Endothelial cell of umbilical vein (primary cell): Measurements from ENCODE around the gene STAT2. TPM values are rescaled to one million over a fixed set of nuclear protein-coding genes. Genes with fewer than 3 reads are reported as not detected.

Experiments
- Bru-seq: library from RNA; stranded (reverse); fragments of 400-500 nt; gene quantifications from one replicate; lab custom pipeline; 2021; lab: Mats Ljungman, UMichigan
- BruChase-seq, 2 experiments: library from RNA; stranded (reverse); fragments of 400-500 nt; gene quantifications; one replicate each; lab custom pipeline; 2021; lab: Mats Ljungman, UMichigan
- BruUV-seq: library from RNA; stranded (reverse); fragments of 400-500 nt; replicated peaks from 2 replicates; lab custom pipeline; 2021; lab: Mats Ljungman, UMichigan
- CTCF ChIA-PET: fragments of 300-600, 350-600 bp; sonication (Branson Sonifier 250); formaldehyde crosslinking; loops from one replicate; lab custom pipeline; 2021; ENCODE audit warnings: antibody characterized with exemption, inconsistent platforms; lab: Charles Lee
- POLR2A ChIA-PET: fragments of 300-600, 350-600 bp; sonication (Branson Sonifier 250); formaldehyde crosslinking; loops from one replicate; lab custom pipeline; 2021; ENCODE audit warnings: antibody characterized with exemption, inconsistent platforms; lab: Charles Lee
- DNase-seq: peaks from one replicate; pipeline ENCODE4 v3.0.0-alpha.2; 2011; ENCODE audit warnings: low read depth, low spot score
- FAIRE-seq: peaks from 2 replicates; lab custom pipeline; 2011; peaks lifted over from hg19 to GRCh38; lab: Jason Lieb, UNC
- H2AFZ ChIP-seq: 2 replicates; pipeline ENCODE4 v1.6.0; 2012; ENCODE audit warnings: low read depth, low read length, control low read depth, inconsistent platforms
- H3K27ac ChIP-seq: 2 replicates; pipeline ENCODE4 v1.5.1; 2011; ENCODE audit warnings: low read depth, mild to moderate bottlenecking, control low read depth, low read length, moderate library complexity; ENCODE audit not compliant: insufficient read depth
- H3K27me3 ChIP-seq, 2 experiments: 2 replicates each; pipeline versions ENCODE4 v1.6.0 to v1.6.1; 2011; ENCODE audit warnings: low read length in 2 of 2, mixed read lengths in 1 of 2; ENCODE audit not compliant: control insufficient read depth in 2 of 2, insufficient read depth in 2 of 2
- H3K36me3 ChIP-seq, 2 experiments: 2 replicates in 1 of 2; 3 replicates in 1 of 2; pipeline ENCODE4 v1.5.1; 2011; ENCODE audit warnings: low read length in 2 of 2, mild to moderate bottlenecking in 1 of 2, moderate library complexity in 1 of 2; ENCODE audit not compliant: control insufficient read depth in 2 of 2, insufficient read depth in 2 of 2; ENCODE audit errors: extremely low read depth in 1 of 2
- H3K4me1 ChIP-seq: 3 replicates; pipeline ENCODE4 v1.5.1; 2011; ENCODE audit warnings: mild to moderate bottlenecking, low read length; ENCODE audit not compliant: control insufficient read depth, insufficient read depth; ENCODE audit errors: extremely low read depth
- H3K4me2 ChIP-seq: 2 replicates; pipeline ENCODE4 v1.6.1; 2011; ENCODE audit warnings: low read length, control low read depth, mixed read lengths; ENCODE audit not compliant: insufficient read depth
- H3K4me3 ChIP-seq, 3 experiments: fragments of 200-600 bp in 1 of 3; sonication (generic), shearing (Covaris generic) in 1 of 3; replicated peaks in 1 of 3; 2 replicates each; pipeline ENCODE4 v1.5.1; 2011 to 2016; ENCODE audit warnings: control low read depth in 3 of 3, low read length in 3 of 3, mild to moderate bottlenecking in 2 of 3, inconsistent platforms in 1 of 3, low read depth in 1 of 3, moderate library complexity in 1 of 3; ENCODE audit not compliant: insufficient read depth in 1 of 3
- H3K79me2 ChIP-seq: 2 replicates; pipeline ENCODE4 v1.6.0; 2012; ENCODE audit warnings: low read length, inconsistent platforms; ENCODE audit not compliant: control insufficient read depth, insufficient read depth
- H3K9ac ChIP-seq: replicated peaks from 2 replicates; pipeline ENCODE3; 2011; ENCODE audit warnings: low read length, control low read depth; ENCODE audit not compliant: insufficient read depth; ENCODE audit errors: extremely low read depth
- H3K9me1 ChIP-seq: replicated peaks from 3 replicates; pipeline ENCODE4 v1.6.0; 2011; ENCODE audit warnings: mild to moderate bottlenecking, low read length; ENCODE audit not compliant: control insufficient read depth, insufficient read depth; ENCODE audit errors: extremely low read depth
- H3K9me3 ChIP-seq: replicated peaks from 2 replicates; pipeline ENCODE4 v1.5.1; 2012; ENCODE audit warnings: low read length, inconsistent platforms; ENCODE audit not compliant: control insufficient read depth, insufficient read depth
- H4K20me1 ChIP-seq: replicated peaks from 2 replicates; pipeline ENCODE3; 2011; ENCODE audit warnings: mild to moderate bottlenecking, low read length; ENCODE audit not compliant: control insufficient read depth, insufficient read depth; ENCODE audit errors: extremely low read depth
- CTCF ChIP-seq, 2 donors: IDR thresholded peaks; 1 replicate in 1 of 2; 2 replicates in 1 of 2; pipeline ENCODE4 v1.5.1; 2011; ENCODE audit warnings: low read length in 2 of 2, mild to moderate bottlenecking in 2 of 2, moderate library complexity in 2 of 2, control low read depth in 1 of 2, inconsistent platforms in 1 of 2, low read depth in 1 of 2; ENCODE audit not compliant: insufficient read depth in 1 of 2; ENCODE audit errors: extremely low read depth in 1 of 2
- FOS ChIP-seq: IDR thresholded peaks from 2 replicates; pipeline ENCODE4 v1.6.1; 2011; ENCODE audit warnings: mild to moderate bottlenecking, low read length, moderate library complexity, borderline replicate concordance; ENCODE audit not compliant: insufficient read depth
- GATA2 ChIP-seq: IDR thresholded peaks from 2 replicates; pipeline ENCODE4 v1.7.0; 2011; ENCODE audit warnings: low read depth, mild to moderate bottlenecking, moderate library complexity, mixed read lengths, low read length; ENCODE audit not compliant: insufficient read length, insufficient read depth
- POLR2A ChIP-seq: IDR thresholded peaks from 2 replicates; pipeline ENCODE4 v1.6.1; 2012; ENCODE audit warnings: low read depth, mild to moderate bottlenecking, control low read depth, low read length
- POLR2AphosphoS5 ChIP-seq: IDR thresholded peaks from 2 replicates; pipeline ENCODE4 v1.6.1; 2012; ENCODE audit warnings: low read depth, mild to moderate bottlenecking, control low read depth, low read length, moderate library complexity; ENCODE audit not compliant: insufficient read depth
- dilution Hi-C: fragments of 300-500 bp; cut with MboI; formaldehyde crosslinking; loops from one replicate; pipeline ENCODE4 v1.15.0; 2019; ENCODE audit warnings: low sequenced_read_pairs; ENCODE audit not compliant: extremely low pct_ligation_motif_present
- intact Hi-C: fragments of 100-400 bp; cut with micrococcal nuclease; formaldehyde crosslinking; loops from one replicate; pipeline ENCODE4 v1.10.0; 2022
- long read RNA-seq: library from polyadenylated mRNA; stranded (forward); transcript quantifications from one replicate; pipeline ENCODE4 v2.0.0, GENCODE V29; 2021
- polyA minus RNA-seq, 3 experiments: library from RNA; depleted of rRNA, polyadenylated mRNA; stranded (reverse); fragments of >200 nt; gene quantifications; 1 replicate in 1 of 3; 2 replicates in 2 of 3; pipeline ENCODE4 v1.2.3, GENCODE V29; 2011
- polyA plus RNA-seq, 4 experiments: library from polyadenylated mRNA; depleted of rRNA in 3 of 4; stranded (reverse) in 3 of 4; unstranded in 1 of 4; fragments of >200 nt; gene quantifications; 2 replicates each; pipeline versions ENCODE4 v1.2.1 to v1.2.3, GENCODE V29; 2011 to 2012; ENCODE audit warnings: missing spikeins in 1 of 4
- total RNA-seq: library from RNA; stranded (reverse); gene quantifications from 2 replicates; pipeline ENCODE4 v1.2.3, GENCODE V29; 2021

The STAT2 gene
- 66.5 and 74.8 TPM in 2 replicates for total RNA-seq
- polyA plus RNA-seq, result 58.5 and 62.8 TPM in 2 replicates
- 33.0 and 34.0 TPM in 2 replicates for polyA plus RNA-seq (2011; cell fraction: cytosol; rRNA removed)
- polyA plus RNA-seq (2011; cell fraction: nucleus; rRNA removed), result 228 and 244 TPM in 2 replicates
- polyA plus RNA-seq (2012), result 50.1 and 57.4 TPM in 2 replicates
- 97.4 and 126 TPM in 2 replicates for polyA minus RNA-seq
- polyA minus RNA-seq (2011; cell fraction: cytosol; rRNA and poly(A)+ RNA removed), result 21.1 TPM
- 69.8 and 97.6 TPM in 2 replicates for polyA minus RNA-seq (2011; cell fraction: nucleus; rRNA and poly(A)+ RNA removed)
- percentile 63 among the genes with signal in this experiment for Bru-seq, nascent RNA
- BruChase-seq, experiment 1, labeled RNA remaining after a 6-hour chase, result percentile 82 among the genes with signal in this experiment
- BruChase-seq, experiment 2, labeled RNA remaining after a 2-hour chase, result percentile 78 among the genes with signal in this experiment
- long read RNA-seq, partial matches to known transcripts, result 5 of 16 reads
- long read RNA-seq, other reads (novel, unspliced or antisense), result 11 of 16 reads

GRCh38 chr12:56359851-56360767 is at the start of gene STAT2:
TSS of gene STAT2 (minus strand) at chr12:56360107. CDS start at chr12:56356571, 3,536 bp downstream.
- no peaks in the 10 kb centered on the region for H3K9me3 ChIP-seq
- intact Hi-C loops (loop anchor here (1.0 to 5.0 kb wide), 5 partner anchors 26 to 108 kb away; partner anchors contain the start of genes SPRYD4 and TIMELESS), dilution Hi-C loops (no loop called here)
- H4K20me1 ChIP-seq, result no peaks in the 10 kb centered on the region
- H3K27ac ChIP-seq, result peak within 1 kb of the TSS; percentile 73
- FAIRE-seq (peak; percentile 100), DNase-seq (peak; percentile 100)
- H3K4me2 ChIP-seq, result peak within 1 kb of the TSS; percentile 98
- POLR2A ChIA-PET, result interaction anchor here (0.5 to 1.7 kb wide), 8 partner anchors 12 to 170 kb away, joined by 3 to 8 read pairs (median 4); partner anchors contain the start of genes CNPY2 and PAN2
- peak within 1 kb of the TSS; percentile 84 for H3K9ac ChIP-seq
- TF ChIP-seq GATA2 (no peak), CTCF (IDR thresholded peaks at IDR 0.05; ENCODE audit: extremely low read depth in 1 of 2, insufficient read depth in 1 of 2, low read depth in 1 of 2, low read length in 2 of 2) (no peak), POLR2AphosphoS5 (peak; percentile 52), FOS (no peak), POLR2A (peak; percentile 80)
- H3K9me1 ChIP-seq, result no peaks in the 10 kb centered on the region
- CTCF ChIA-PET, result interaction anchor here (0.6 to 2.9 kb wide), 21 partner anchors 9 to 154 kb away, joined by 3 to 38 read pairs (median 4); partner anchors contain the start of genes CNPY2, PAN2 and TIMELESS
- H3K4me1 ChIP-seq, result peaks cover 14% of the 10 kb centered on the region
- no TSS peak for BruUV-seq
- H3K4me3 ChIP-seq, result peak within 1 kb of the TSS; percentile 59 to 92 (median 74)
- H3K79me2 ChIP-seq, result peaks cover 10% of the 10 kb centered on the region
- no peaks in the 10 kb centered on the region for H3K27me3 ChIP-seq
- H2AFZ ChIP-seq, result peak within 1 kb of the TSS; percentile 72
- peaks cover 5 to 10% of the 10 kb centered on the region in 2 experiments for H3K36me3 ChIP-seq
